GM12872 (cell line): ENCODE results near the gene BRINP2.

Source experiments
- TF ChIP-seq, protein P1 (sequence below): IDR thresholded peaks from 3 replicates; pipeline ENCODE4 v1.5.1; 2011; ENCODE audit warnings: low read depth, mild to moderate bottlenecking, low read length, moderate library complexity; ENCODE audit not compliant: insufficient read depth

The BRINP2 gene

GRCh38 chr1:177289532-177289931 is 118.8 kb downstream of the BRINP2 start:
- TF ChIP-seq, protein P1, sequence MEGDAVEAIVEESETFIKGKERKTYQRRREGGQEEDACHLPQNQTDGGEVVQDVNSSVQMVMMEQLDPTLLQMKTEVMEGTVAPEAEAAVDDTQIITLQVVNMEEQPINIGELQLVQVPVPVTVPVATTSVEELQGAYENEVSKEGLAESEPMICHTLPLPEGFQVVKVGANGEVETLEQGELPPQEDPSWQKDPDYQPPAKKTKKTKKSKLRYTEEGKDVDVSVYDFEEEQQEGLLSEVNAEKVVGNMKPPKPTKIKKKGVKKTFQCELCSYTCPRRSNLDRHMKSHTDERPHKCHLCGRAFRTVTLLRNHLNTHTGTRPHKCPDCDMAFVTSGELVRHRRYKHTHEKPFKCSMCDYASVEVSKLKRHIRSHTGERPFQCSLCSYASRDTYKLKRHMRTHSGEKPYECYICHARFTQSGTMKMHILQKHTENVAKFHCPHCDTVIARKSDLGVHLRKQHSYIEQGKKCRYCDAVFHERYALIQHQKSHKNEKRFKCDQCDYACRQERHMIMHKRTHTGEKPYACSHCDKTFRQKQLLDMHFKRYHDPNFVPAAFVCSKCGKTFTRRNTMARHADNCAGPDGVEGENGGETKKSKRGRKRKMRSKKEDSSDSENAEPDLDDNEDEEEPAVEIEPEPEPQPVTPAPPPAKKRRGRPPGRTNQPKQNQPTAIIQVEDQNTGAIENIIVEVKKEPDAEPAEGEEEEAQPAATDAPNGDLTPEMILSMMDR = no peak

GRCh38 chr1:177300431-177300830 is 129.7 kb downstream of the BRINP2 start:
- TF ChIP-seq, protein P1 = no peak

- TF ChIP-seq, protein P1 = no peak
Measured at GRCh38 chr1:177301425-177302124, 130.8 kb downstream of the BRINP2 start.

- TF ChIP-seq, protein P1 = no peak
Measured at GRCh38 chr1:177302357-177303044, 131.7 kb downstream of the BRINP2 start.

DNA sequence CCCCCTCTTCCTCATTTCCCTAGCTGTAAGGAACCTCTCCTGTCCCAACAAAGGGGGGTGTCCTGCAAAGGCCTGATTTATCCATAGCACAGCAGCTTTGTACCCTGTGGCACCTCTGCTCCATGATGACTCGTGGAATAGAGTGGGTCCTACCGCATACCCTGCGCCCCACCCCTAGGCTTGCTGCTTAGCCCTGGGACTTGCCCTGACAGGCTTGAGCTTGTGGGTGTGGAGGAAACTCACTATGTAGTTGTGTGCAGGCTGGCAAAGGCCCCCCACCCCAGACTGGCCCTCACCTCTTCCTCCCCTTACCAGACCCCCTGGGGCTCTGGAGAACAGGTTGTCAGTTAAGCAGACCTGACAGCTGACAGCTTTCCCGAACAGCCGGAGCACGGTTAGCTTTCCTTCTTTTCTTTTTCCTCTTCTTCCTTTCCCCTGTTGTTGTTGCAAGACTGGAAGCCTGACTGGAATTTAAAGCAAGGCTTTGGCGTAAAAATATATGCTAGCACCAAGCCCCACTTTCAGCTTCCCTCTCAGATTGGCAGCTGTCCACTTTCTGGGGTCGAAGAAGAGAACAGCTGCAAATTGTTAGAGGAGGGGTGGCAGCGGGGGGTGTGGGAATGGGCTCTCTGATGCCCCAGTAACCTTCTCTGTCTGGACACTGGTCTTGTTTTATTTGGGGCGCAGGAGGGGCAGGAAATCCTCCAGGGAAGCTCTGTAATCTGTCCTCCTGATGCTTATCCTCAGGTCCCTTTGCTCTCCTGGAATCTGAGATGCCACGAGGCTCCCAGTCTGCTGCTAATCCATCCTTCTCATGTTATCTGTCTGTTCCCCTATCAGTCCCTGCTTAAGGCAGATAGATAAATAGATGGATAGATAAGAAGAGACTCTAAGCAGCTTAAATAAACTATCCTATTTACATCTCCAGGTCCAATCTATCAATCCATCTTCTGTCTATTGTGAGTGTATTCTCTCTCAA is 134.6 kb downstream of the BRINP2 start:
- TF ChIP-seq, protein P1 = no peak

GRCh38 chr1:177306019-177306415 is 135.3 kb downstream of the BRINP2 start:
- TF ChIP-seq, protein P1 = no peak

GRCh38 chr1:177306981-177307380 is 136.2 kb downstream of the BRINP2 start:
- TF ChIP-seq, protein P1 = no peak
